Hepatocyte (in vitro differentiated cells): ENCODE results near the gene ZFYVE9.

Source experiments
- CTCF ChIP-seq: fragments of 200-600 bp; sonication (generic); IDR thresholded peaks from 2 replicates; pipeline ENCODE4 v1.5.1; 2016; ENCODE audit warnings: antibody characterized with exemption, mild to moderate bottlenecking; ENCODE audit not compliant: poor library complexity
- EZH2 ChIP-seq: fragments of 200-600 bp; sonication (generic); IDR thresholded peaks from 2 replicates; pipeline ENCODE4 v1.6.1; 2016; ENCODE audit warnings: antibody characterized with exemption, mild to moderate bottlenecking, borderline replicate concordance
- EZH2phosphoT487 ChIP-seq: fragments of 200-600 bp; sonication (generic); IDR thresholded peaks from one replicate; pipeline ENCODE4 v1.6.1; 2018; ENCODE audit warnings: antibody characterized with exemption, mild to moderate bottlenecking, low read depth, moderate library complexity; ENCODE audit not compliant: unreplicated experiment, severe bottlenecking

GRCh38 chr1:52356818-52357355 is 215.0 kb downstream of the ZFYVE9 start:
- TF ChIP-seq EZH2phosphoT487 = no peak
- no peak for TF ChIP-seq CTCF
- no peak for TF ChIP-seq EZH2
